ENCODE data around the gene TTC22. TPM values are rescaled to one million over a fixed set of nuclear protein-coding genes. Genes with fewer than 3 reads are reported as not detected.

TTC22 gene
- polyA plus RNA-seq, 1 experiment: not detected

DNA sequence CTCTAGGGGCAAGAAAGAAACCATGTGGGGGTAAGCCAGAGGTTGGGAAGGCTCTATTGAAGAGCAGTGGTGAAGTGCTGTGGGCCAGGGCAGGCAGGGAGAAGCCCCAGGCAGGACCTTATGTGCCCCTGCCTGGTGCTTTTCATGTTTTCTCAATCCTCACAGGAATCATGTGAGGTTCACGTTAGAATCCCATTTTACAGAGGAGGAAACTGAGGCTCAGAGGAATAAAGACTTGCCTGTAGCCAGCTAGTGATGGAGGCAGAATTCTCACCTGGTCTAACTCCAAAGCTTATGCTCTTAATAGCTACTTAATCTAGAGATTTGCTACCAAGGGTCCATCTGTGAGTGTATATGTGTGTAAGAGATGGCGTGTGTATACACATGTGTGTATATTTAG is 4.2 kb downstream of the TTC22 start:
- CTCF ChIA-PET: interaction anchor here (0.9 to 1.1 kb wide), 2 partner anchors 8 to 13 kb away, joined by 3 to 4 read pairs; no protein-coding TSS in a partner anchor
- Histone ChIP-seq H3K27me3 (ENCODE audit: control insufficient read depth, insufficient read depth, low read length) (peaks cover 32% of the 10 kb centered on the region), H3K36me3 (ENCODE audit: control insufficient read depth, insufficient read depth, low read length) (no peaks in the 10 kb centered on the region), H3K4me3 (ENCODE audit: low read depth, low read length) (no peak overlapping the region)
- DNase-seq (ENCODE audit: low read depth): no peak
- POLR2A ChIA-PET: no interaction called here
- TF ChIP-seq, protein P1, sequence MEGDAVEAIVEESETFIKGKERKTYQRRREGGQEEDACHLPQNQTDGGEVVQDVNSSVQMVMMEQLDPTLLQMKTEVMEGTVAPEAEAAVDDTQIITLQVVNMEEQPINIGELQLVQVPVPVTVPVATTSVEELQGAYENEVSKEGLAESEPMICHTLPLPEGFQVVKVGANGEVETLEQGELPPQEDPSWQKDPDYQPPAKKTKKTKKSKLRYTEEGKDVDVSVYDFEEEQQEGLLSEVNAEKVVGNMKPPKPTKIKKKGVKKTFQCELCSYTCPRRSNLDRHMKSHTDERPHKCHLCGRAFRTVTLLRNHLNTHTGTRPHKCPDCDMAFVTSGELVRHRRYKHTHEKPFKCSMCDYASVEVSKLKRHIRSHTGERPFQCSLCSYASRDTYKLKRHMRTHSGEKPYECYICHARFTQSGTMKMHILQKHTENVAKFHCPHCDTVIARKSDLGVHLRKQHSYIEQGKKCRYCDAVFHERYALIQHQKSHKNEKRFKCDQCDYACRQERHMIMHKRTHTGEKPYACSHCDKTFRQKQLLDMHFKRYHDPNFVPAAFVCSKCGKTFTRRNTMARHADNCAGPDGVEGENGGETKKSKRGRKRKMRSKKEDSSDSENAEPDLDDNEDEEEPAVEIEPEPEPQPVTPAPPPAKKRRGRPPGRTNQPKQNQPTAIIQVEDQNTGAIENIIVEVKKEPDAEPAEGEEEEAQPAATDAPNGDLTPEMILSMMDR (IDR thresholded peaks at IDR 0.05; ENCODE audit: insufficient read depth, low read depth, low read length): no peak

DNA sequence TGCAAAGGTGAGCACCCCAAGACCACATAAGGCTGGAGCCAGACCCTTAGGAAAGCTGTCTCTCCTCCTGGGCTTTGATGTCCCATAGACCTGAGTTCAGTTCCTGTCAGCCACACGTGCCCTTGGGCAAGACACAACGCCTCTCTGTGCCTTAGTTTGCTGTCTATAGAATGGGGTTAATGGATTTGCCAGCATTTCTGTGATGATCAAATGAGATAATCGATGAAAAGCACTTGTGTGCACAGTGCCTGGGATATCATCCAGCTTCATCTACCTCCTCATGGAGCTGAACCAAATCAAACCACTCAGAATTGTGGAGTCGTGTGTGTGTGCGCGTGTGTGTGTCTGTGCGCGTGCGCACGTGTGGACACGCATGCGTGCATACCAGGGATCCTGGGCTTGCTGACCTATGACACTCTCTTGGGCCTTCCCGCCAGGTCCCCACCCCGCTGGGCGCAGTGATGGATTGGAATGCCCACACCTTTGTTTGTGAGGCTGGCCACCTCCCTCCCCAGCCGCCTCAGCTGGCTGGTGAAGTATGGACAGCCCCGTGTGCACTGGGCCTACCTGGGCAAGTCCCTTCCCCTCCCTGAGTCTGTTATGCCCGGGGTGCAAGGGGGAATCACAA is 5.2 kb downstream of the TTC22 start:
- Histone ChIP-seq H3K27me3 (ENCODE audit: control insufficient read depth, insufficient read depth, low read length) (peaks cover 24% of the 10 kb centered on the region), H3K36me3 (ENCODE audit: control insufficient read depth, insufficient read depth, low read length) (no peaks in the 10 kb centered on the region), H3K4me3 (ENCODE audit: low read depth, low read length) (no peak overlapping the region)
- no peak for DNase-seq (ENCODE audit: low read depth)
- TF ChIP-seq, protein P1 (IDR thresholded peaks at IDR 0.05; ENCODE audit: insufficient read depth, low read depth, low read length): no peak
- POLR2A ChIA-PET: no interaction called here
- CTCF ChIA-PET: interaction anchor here (0.9 to 1.2 kb wide), 3 partner anchors 9 to 53 kb away, joined by 3 to 4 read pairs (median 3); no protein-coding TSS in a partner anchor

DNA sequence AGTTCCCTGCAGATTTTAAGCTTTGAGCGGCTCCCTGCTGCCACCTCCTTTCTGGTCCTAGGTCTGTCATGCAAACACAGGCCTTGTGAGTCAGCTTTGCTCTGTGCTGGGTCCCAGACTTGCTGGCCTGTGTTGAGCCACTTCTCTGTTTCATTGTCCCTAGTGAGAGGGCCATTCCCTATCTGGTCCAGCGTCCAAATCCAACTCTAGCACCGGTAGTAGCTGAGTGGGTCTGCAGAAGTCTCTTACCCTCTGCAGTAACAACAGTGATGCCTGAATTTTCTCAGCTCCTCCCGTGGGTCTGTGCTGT is 5.8 kb downstream of the TTC22 start:
- TF ChIP-seq, protein P1 (IDR thresholded peaks at IDR 0.05; ENCODE audit: insufficient read depth, low read depth, low read length): no peak
- peaks cover 21% of the 10 kb centered on the region for H3K27me3 ChIP-seq (ENCODE audit: control insufficient read depth, insufficient read depth, low read length)
- no peak overlapping the region for H3K4me3 ChIP-seq (ENCODE audit: low read depth, low read length)
- DNase-seq (ENCODE audit: low read depth): no peak
- ChIA-PET CTCF (interaction anchor here (1.2 kb wide), 1 partner anchor 53 kb away, joined by 3 read pairs; no protein-coding TSS in a partner anchor), POLR2A (no interaction called here)
- H3K36me3 ChIP-seq (ENCODE audit: control insufficient read depth, insufficient read depth, low read length): no peaks in the 10 kb centered on the region

DNA sequence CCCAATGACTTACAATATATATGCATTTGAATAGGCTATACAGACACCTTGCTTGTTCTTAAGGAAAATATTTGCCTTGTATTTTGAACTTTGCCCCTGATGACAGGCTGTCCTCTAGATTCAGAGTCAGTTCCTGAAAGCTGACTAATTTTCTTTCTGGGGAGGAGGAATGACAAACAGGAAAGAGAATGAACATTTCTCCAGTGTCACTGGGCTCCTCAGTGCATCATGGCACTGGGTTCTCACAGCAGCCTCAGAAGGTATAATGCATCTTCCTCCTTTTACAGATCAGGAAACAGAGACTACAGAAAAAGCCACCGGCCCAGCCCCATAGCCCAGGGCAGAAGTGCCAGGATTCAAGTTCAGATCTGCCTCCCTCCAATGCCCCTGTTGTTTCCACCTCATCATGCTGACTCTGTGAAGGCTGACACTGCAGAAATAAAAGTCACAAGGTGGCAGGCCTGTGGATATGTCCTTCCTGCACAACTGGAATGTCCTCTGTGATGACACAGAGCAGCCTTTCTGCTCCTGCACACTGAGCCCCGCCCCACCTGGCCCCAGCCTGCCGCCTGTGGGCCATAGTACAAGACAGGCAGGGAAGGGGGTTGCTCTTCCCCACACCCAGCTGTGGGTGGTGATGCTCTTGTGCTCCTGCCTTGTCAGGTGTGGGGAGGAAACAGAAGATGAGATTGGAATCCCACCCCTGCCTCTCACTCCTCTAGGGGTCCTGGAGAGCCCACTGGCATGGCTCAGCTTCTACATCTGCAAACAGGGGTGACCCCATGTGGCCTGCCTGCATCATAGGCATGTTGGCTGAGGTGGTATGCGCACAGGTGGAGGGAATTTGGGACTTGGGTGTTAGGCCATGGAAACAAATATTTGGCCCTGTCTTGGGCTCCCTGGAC is 6.4 kb downstream of the TTC22 start:
- H3K4me3 ChIP-seq (ENCODE audit: low read depth, low read length): no peak overlapping the region
- DNase-seq (ENCODE audit: low read depth): no peak
- CTCF ChIA-PET: interaction anchor here (0.6 to 1.2 kb wide), 3 partner anchors 33 to 228 kb away, joined by 3 to 4 read pairs (median 3); no protein-coding TSS in a partner anchor
- TF ChIP-seq, protein P1 (IDR thresholded peaks at IDR 0.05; ENCODE audit: insufficient read depth, low read depth, low read length): no peak
- POLR2A ChIA-PET: no interaction called here
- peaks cover 17% of the 10 kb centered on the region for H3K27me3 ChIP-seq (ENCODE audit: control insufficient read depth, insufficient read depth, low read length)
- no peaks in the 10 kb centered on the region for H3K36me3 ChIP-seq (ENCODE audit: control insufficient read depth, insufficient read depth, low read length)

DNA sequence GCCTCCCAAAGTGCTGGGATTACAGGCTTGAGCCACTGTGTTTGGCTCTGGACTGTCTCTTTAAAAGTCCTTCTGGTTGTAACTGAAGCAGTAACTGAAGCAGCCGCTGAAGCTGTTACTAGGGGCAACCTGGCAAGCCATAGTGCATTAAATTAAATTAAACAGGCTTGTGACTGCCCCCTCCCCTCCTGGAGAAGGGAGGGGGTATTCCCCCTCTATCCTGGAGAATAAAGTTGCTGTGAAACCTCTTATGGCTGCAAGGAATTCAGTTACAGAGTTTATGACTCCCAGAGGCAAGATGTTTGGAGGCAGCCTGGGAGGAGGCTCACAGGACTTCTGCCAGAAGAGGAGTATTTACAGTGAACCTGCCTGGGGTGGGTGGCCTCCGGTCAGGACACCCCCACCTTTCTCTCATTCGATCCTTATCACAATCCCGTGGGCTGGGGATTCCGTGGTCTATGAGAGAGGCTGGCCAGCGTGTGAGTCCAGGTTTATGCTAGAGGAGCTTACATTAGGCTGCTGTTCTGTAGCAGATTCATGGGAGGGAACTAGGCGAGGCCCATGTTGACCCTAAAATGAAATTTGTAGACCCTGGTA is 8.3 kb downstream of the TTC22 start:
- Histone ChIP-seq H3K4me3 (ENCODE audit: low read depth, low read length) (no peak overlapping the region), H3K36me3 (ENCODE audit: control insufficient read depth, insufficient read depth, low read length) (no peaks in the 10 kb centered on the region), H3K27me3 (ENCODE audit: control insufficient read depth, insufficient read depth, low read length) (peaks cover 3% of the 10 kb centered on the region)
- TF ChIP-seq, protein P1 (IDR thresholded peaks at IDR 0.05; ENCODE audit: insufficient read depth, low read depth, low read length): no peak
- POLR2A ChIA-PET: no interaction called here
- CTCF ChIA-PET: interaction anchor here (0.6 to 1.9 kb wide), 4 partner anchors 9 to 222 kb away, joined by 3 to 6 read pairs (median 4); no protein-coding TSS in a partner anchor
- DNase-seq (ENCODE audit: low read depth): no peak

Measured in BJ (cell line).